Measurements from ENCODE around the gene LACC1. TPM values are rescaled to one million over a fixed set of nuclear protein-coding genes. Genes with fewer than 3 reads are reported as not detected.

The LACC1 gene
- total and polyA plus RNA-seq, 2 of the 13 experiments (the other 11 are each of a cell fraction or from before 2014, with no cell fraction given), result 0.92 to 1.7 TPM

DNA sequence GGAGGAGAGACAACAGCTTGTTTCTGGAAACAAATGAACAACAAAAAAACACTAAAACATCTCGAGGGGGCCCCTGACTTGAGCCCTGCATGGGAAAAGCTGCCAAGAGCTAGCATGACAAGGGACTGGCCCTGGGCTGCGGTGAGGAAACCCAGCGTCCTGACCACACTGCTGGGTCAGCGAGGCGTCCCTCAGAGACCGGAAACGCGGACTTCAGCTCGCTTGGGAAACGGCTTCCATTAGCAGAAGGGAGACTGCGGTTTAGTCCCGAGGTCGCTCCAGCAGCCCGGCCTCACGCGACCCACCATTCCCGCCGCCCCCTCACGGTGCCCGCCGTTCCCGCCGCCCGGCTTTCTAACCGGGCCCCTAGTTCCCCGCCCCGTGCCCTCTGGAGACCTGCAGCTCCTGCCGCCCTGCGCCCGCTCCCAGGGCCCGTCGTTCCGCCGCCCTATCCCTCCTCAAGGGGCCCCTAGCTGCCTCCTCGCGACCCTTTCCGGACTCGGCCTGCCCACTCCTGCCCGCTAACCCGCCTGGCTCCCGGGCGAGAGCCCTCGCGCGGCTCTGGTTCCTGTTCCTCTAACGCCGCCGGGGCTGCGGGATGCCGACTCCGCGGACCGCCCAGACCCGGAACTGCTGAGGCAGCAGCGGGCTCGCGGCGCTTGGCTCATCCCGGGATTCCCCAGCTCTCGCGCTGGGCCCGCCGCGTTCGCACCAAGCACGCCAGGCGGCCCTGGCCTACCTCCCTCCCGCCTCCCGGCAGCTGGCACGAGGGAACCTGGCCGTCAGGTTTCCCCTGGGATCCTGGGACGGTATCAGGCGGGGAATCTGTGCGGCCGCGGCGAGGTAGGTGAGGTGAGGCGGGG lies 581 bp upstream of the LACC1 start, which contains the start of gene CCDC122 (continued):
- 0 out of 2 replicates have a peak, but pooled peaks have one; percentile 42 for TF ChIP-seq ZNF7 (CRISPR knock-in tag; IDR thresholded peaks at IDR 0.05)
- TF ChIP-seq ZFP90 (CRISPR knock-in tag; IDR thresholded peaks at IDR 0.05; ENCODE audit: borderline replicate concordance), result peak; percentile 7; the same call in 1 of the 2 replicates
- TF ChIP-seq ZNF121 (CRISPR knock-in tag; IDR thresholded peaks at IDR 0.05), result peak; percentile 47; the same call in 1 of the 2 replicates
- TF ChIP-seq REPIN1 (CRISPR knock-in tag; IDR thresholded peaks at IDR 0.05; ENCODE audit: borderline replicate concordance, low read depth), result peak; percentile 70
- TF ChIP-seq ZNF83 (CRISPR knock-in tag; IDR thresholded peaks at IDR 0.05; ENCODE audit: borderline replicate concordance), result 0 out of 2 replicates have a peak, but pooled peaks have one; percentile 64
- no peak for TF ChIP-seq EZH2 (conservative IDR thresholded peaks at IDR 0.05; ENCODE audit: low read depth, low read length)
- no peak for TF ChIP-seq HMG20B (CRISPR knock-in tag; conservative IDR thresholded peaks at IDR 0.05)
- TF ChIP-seq CAMTA2 (CRISPR knock-in tag; IDR thresholded peaks at IDR 0.05; ENCODE audit: borderline replicate concordance), result no peak
- peak; percentile 44 for TF ChIP-seq DR1 (CRISPR knock-in tag; IDR thresholded peaks at IDR 0.05)
- TF ChIP-seq NR2C2 (CRISPR knock-in tag; IDR thresholded peaks at IDR 0.05; ENCODE audit: borderline replicate concordance), result peak; percentile 37; the same call in 1 of the 2 replicates
- TF ChIP-seq, protein P1, sequence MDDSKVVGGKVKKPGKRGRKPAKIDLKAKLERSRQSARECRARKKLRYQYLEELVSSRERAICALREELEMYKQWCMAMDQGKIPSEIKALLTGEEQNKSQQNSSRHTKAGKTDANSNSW (CRISPR knock-in tag; IDR thresholded peaks at IDR 0.05; ENCODE audit: borderline replicate concordance), result peak; percentile 60; the same call in 1 of the 2 replicates
- TF ChIP-seq IRF2 (CRISPR knock-in tag; IDR thresholded peaks at IDR 0.05), result no peak; the same call in 1 of the 2 replicates
- peak; percentile 68; the same call in 1 of the 2 replicates for TF ChIP-seq SPEN (CRISPR knock-in tag; IDR thresholded peaks at IDR 0.05; ENCODE audit: low read depth)
- TF ChIP-seq, protein P2, sequence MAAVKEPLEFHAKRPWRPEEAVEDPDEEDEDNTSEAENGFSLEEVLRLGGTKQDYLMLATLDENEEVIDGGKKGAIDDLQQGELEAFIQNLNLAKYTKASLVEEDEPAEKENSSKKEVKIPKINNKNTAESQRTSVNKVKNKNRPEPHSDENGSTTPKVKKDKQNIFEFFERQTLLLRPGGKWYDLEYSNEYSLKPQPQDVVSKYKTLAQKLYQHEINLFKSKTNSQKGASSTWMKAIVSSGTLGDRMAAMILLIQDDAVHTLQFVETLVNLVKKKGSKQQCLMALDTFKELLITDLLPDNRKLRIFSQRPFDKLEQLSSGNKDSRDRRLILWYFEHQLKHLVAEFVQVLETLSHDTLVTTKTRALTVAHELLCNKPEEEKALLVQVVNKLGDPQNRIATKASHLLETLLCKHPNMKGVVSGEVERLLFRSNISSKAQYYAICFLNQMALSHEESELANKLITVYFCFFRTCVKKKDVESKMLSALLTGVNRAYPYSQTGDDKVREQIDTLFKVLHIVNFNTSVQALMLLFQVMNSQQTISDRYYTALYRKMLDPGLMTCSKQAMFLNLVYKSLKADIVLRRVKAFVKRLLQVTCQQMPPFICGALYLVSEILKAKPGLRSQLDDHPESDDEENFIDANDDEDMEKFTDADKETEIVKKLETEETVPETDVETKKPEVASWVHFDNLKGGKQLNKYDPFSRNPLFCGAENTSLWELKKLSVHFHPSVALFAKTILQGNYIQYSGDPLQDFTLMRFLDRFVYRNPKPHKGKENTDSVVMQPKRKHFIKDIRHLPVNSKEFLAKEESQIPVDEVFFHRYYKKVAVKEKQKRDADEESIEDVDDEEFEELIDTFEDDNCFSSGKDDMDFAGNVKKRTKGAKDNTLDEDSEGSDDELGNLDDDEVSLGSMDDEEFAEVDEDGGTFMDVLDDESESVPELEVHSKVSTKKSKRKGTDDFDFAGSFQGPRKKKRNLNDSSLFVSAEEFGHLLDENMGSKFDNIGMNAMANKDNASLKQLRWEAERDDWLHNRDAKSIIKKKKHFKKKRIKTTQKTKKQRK (IDR thresholded peaks at IDR 0.05; ENCODE audit: low read length), result no peak
- TF ChIP-seq, protein P3, sequence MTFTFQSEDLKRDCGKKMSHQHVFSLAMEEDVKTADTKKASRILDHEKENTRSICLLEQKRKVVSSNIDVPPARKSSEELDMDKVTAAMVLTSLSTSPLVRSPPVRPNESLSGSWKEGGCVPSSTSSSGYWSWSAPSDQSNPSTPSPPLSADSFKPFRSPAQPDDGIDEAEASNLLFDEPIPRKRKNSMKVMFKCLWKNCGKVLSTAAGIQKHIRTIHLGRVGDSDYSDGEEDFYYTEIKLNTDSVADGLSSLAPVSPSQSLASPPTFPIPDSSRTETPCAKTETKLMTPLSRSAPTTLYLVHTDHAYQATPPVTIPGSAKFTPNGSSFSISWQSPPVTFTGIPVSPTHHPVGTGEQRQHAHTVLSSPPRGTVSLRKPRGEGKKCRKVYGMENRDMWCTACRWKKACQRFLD (CRISPR knock-in tag; IDR thresholded peaks at IDR 0.05; ENCODE audit: borderline replicate concordance), result peak; percentile 77; the same call in 1 of the 2 replicates
- no peak for TF ChIP-seq ZNF292 (CRISPR knock-in tag; IDR thresholded peaks at IDR 0.05; ENCODE audit: borderline replicate concordance, low read depth)
- TF ChIP-seq RBAK (CRISPR knock-in tag; IDR thresholded peaks at IDR 0.05), result no peak
- no peak for TF ChIP-seq ARNTL (CRISPR knock-in tag; IDR thresholded peaks at IDR 0.05)
- peak; percentile 62; the same call in 1 of the 2 replicates for TF ChIP-seq ZNF543 (CRISPR knock-in tag; IDR thresholded peaks at IDR 0.05)
- TF ChIP-seq, protein P4, sequence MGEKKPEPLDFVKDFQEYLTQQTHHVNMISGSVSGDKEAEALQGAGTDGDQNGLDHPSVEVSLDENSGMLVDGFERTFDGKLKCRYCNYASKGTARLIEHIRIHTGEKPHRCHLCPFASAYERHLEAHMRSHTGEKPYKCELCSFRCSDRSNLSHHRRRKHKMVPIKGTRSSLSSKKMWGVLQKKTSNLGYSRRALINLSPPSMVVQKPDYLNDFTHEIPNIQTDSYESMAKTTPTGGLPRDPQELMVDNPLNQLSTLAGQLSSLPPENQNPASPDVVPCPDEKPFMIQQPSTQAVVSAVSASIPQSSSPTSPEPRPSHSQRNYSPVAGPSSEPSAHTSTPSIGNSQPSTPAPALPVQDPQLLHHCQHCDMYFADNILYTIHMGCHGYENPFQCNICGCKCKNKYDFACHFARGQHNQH (CRISPR knock-in tag; IDR thresholded peaks at IDR 0.05), result no peak
- TF ChIP-seq, protein P5, sequence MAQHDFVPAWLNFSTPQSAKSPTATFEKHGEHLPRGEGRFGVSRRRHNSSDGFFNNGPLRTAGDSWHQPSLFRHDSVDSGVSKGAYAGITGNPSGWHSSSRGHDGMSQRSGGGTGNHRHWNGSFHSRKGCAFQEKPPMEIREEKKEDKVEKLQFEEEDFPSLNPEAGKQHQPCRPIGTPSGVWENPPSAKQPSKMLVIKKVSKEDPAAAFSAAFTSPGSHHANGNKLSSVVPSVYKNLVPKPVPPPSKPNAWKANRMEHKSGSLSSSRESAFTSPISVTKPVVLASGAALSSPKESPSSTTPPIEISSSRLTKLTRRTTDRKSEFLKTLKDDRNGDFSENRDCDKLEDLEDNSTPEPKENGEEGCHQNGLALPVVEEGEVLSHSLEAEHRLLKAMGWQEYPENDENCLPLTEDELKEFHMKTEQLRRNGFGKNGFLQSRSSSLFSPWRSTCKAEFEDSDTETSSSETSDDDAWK (CRISPR knock-in tag; IDR thresholded peaks at IDR 0.05), result no peak

All from HepG2 (cell line).